GM13977 (cell line): ENCODE measurements around the gene SPATA33.

ENCODE experiments used
- DNase-seq: peaks from one replicate; pipeline ENCODE4 v3.0.0; 2012; ENCODE audit warnings: low spot score
- in situ Hi-C: fragments of 300-500 bp; cut with MboI; formaldehyde crosslinking; loops from one replicate; pipeline ENCODE4 v1.12.0; 2022; ENCODE audit warnings: low sequenced_read_pairs, low pct_unique_long_range_greater_than_20kb, mixed read lengths, inconsistent platforms; ENCODE audit not compliant: unreplicated experiment
- TF ChIP-seq, protein P1 (sequence below): IDR thresholded peaks from 2 replicates; pipeline ENCODE4 v1.5.1; 2012; ENCODE audit warnings: mild to moderate bottlenecking, control low read depth; ENCODE audit not compliant: insufficient read depth; ENCODE audit errors: extremely low read depth, missing control alignments

The SPATA33 gene

GRCh38 chr16:89657442-89658220 is at the start of gene SPATA33, which contains the start of gene CHMP1A:
SPATA33 (plus strand) TSS chr16:89657836; CDS start chr16:89657912, 76 bp downstream.
CHMP1A (minus strand) TSS chr16:89657708; CDS start chr16:89657588, 120 bp downstream.
- TF ChIP-seq, protein P1, sequence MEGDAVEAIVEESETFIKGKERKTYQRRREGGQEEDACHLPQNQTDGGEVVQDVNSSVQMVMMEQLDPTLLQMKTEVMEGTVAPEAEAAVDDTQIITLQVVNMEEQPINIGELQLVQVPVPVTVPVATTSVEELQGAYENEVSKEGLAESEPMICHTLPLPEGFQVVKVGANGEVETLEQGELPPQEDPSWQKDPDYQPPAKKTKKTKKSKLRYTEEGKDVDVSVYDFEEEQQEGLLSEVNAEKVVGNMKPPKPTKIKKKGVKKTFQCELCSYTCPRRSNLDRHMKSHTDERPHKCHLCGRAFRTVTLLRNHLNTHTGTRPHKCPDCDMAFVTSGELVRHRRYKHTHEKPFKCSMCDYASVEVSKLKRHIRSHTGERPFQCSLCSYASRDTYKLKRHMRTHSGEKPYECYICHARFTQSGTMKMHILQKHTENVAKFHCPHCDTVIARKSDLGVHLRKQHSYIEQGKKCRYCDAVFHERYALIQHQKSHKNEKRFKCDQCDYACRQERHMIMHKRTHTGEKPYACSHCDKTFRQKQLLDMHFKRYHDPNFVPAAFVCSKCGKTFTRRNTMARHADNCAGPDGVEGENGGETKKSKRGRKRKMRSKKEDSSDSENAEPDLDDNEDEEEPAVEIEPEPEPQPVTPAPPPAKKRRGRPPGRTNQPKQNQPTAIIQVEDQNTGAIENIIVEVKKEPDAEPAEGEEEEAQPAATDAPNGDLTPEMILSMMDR = no peak
- in situ Hi-C loops = no loop called here
- DNase-seq = peak; percentile 99

DNA sequence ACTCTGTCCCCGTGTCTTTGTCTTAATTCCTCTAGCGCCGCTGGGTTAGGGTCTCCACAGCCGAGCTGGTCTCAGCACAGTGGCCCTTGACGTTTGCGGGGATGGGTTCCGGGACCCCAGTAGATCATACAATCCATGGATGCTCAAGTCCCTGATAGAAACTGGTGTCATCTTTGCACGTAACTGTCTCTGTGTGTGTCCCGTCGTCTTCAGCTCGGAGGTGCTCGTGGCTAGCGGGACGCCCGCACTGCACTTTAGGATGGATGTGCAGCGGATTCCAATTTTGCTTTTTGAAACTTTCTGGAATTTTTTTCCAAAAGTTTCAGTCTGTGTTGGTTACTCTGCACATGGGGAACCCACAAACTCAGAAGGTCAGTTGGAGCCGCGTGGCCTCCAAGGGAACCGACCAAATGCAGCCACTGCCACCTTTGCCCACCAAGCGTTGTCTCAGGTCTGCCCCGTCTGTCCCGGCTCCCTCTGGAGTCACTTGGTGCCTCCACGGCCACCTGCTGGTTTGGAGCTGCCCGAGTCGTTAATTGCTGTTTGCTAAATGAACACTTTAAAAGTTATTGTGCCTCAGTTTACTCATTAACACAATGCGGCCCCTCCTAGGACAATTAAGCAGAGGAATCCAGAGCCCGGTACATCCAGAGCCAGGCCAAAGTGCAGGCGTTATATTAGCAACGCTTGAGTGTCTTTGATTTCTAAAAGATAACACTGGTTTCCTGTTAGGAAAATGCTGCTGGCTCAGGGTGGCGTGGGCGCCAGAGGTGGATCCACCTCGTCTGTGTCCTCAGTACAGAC is 49.5 kb upstream of the SPATA33 start:
- DNase-seq = no peak
- in situ Hi-C loops = no loop called here
- TF ChIP-seq, protein P1 = no peak

DNA sequence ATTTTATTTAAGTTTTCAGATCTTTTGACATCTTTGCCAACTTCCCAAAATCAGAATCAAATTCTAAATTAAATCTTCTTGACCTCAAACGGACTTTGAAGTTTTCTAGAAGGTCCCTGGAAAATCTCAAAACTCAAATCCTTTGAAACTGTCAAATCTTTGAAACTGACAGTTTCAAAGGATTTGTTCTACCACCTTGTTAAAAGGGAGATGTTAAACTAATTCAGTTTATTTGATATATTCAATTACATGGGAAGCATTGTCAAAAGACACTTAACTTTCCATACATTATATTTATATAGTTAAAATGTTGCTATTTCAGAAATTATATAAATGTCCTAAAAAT is 47.6 kb upstream of the SPATA33 start:
- no peak for DNase-seq
- TF ChIP-seq, protein P1 = no peak
- in situ Hi-C loops = no loop called here

- TF ChIP-seq, protein P1 = no peak
- in situ Hi-C loops = no loop called here
- no peak for DNase-seq
These were observed 45.0 kb upstream of the SPATA33 start for GRCh38 chr16:89612415-89613166.

GRCh38 chr16:89613231-89613953 is 44.2 kb upstream of the SPATA33 start, which contains the start of gene DPEP1:
DPEP1 (plus strand) TSS chr16:89613642; CDS start chr16:89630411, 16,769 bp downstream.
- DNase-seq = no peak
- in situ Hi-C loops = no loop called here
- TF ChIP-seq, protein P1 = no peak
